ENCODE results near the gene BSND.

GRCh38 chr1:54995013-54995760 is 3.5 kb upstream of the BSND start:
- TF ChIP-seq ZBTB49 (tag by site-specific recombination; IDR thresholded peaks at IDR 0.05; ENCODE audit: low read depth) (no peak), SCRT1 (tag by site-specific recombination; IDR thresholded peaks at IDR 0.05; ENCODE audit: borderline replicate concordance) (no peak), ZNF654 (tag by site-specific recombination; IDR thresholded peaks at IDR 0.05; ENCODE audit: low read depth) (no peak), ZNF10 (tag by site-specific recombination; IDR thresholded peaks at IDR 0.05) (no peak), ZNF362 (tag by site-specific recombination; IDR thresholded peaks at IDR 0.05) (no peak), ZFP3 (tag by site-specific recombination; IDR thresholded peaks at IDR 0.05; ENCODE audit: low read depth) (no peak)
- TF ChIP-seq, protein P1, sequence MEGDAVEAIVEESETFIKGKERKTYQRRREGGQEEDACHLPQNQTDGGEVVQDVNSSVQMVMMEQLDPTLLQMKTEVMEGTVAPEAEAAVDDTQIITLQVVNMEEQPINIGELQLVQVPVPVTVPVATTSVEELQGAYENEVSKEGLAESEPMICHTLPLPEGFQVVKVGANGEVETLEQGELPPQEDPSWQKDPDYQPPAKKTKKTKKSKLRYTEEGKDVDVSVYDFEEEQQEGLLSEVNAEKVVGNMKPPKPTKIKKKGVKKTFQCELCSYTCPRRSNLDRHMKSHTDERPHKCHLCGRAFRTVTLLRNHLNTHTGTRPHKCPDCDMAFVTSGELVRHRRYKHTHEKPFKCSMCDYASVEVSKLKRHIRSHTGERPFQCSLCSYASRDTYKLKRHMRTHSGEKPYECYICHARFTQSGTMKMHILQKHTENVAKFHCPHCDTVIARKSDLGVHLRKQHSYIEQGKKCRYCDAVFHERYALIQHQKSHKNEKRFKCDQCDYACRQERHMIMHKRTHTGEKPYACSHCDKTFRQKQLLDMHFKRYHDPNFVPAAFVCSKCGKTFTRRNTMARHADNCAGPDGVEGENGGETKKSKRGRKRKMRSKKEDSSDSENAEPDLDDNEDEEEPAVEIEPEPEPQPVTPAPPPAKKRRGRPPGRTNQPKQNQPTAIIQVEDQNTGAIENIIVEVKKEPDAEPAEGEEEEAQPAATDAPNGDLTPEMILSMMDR (tag by site-specific recombination; IDR thresholded peaks at IDR 0.05), result no peak
- TF ChIP-seq, protein P2, sequence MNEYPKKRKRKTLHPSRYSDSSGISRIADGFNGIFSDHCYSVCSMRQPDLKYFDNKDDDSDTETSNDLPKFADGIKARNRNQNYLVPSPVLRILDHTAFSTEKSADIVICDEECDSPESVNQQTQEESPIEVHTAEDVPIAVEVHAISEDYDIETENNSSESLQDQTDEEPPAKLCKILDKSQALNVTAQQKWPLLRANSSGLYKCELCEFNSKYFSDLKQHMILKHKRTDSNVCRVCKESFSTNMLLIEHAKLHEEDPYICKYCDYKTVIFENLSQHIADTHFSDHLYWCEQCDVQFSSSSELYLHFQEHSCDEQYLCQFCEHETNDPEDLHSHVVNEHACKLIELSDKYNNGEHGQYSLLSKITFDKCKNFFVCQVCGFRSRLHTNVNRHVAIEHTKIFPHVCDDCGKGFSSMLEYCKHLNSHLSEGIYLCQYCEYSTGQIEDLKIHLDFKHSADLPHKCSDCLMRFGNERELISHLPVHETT (tag by site-specific recombination; IDR thresholded peaks at IDR 0.05), result no peak

Measured in HEK293 (cell line).